K562 (cell line): ENCODE data around the gene CD320. TPM values are rescaled to one million over a fixed set of nuclear protein-coding genes. Genes with fewer than 3 reads are reported as not detected.
A peak's percentile ranks its signal among the peaks of the same experiment; 100 is the strongest.
"Not testable (repeated sequence)": the region's sequence is repeated elsewhere in the genome, so short reads cannot be mapped to it uniquely, and the experiment has no call there.

ENCODE experiments used
- ATAC-seq: fragments of 200-7000 bp; cut with Tn5 transposase; 3 replicates; pipeline ENCODE4 v1.9.1; 2020; ENCODE audit warnings: moderate library complexity
- BruUV-seq: library from RNA; stranded (reverse); fragments of 400-500 nt; replicated peaks from 2 replicates; lab custom pipeline; 2021; lab: Mats Ljungman, UMichigan
- CTCF ChIA-PET: fragments of 300-600 bp; formaldehyde crosslinking; extraction: SDS; loops from one replicate; lab custom pipeline; 2021; ENCODE audit warnings: low intra/inter-chr PET ratio; lab: Yijun Ruan, JAX
- POLR2A ChIA-PET: fragments of 300-600, 350-650 bp; sonication (Branson Sonifier 250); formaldehyde crosslinking; extraction: SDS; loops from one replicate; lab custom pipeline; 2021; ENCODE audit warnings: antibody characterized with exemption, inconsistent platforms; lab: Yijun Ruan, JAX
- DNase-seq, 4 experiments: peaks; one replicate each; pipeline versions ENCODE4 v3.0.0 to v3.0.0-alpha.2; 2011 to 2018; ENCODE audit warnings: low spot score in 3 of 4, mixed read lengths in 3 of 4; ENCODE audit errors: extremely low read depth in 1 of 4
- FAIRE-seq: peaks from 2 replicates; lab custom pipeline; 2011; peaks lifted over from hg19 to GRCh38; lab: Jason Lieb, UNC
- H2AFZ ChIP-seq: 2 replicates; pipeline ENCODE4 v1.6.0; 2011; ENCODE audit warnings: low read depth, low read length, control low read depth, inconsistent platforms
- H3K27ac ChIP-seq: fragments of 200-600 bp; 3 replicates; pipeline ENCODE4 v1.8.0; 2011; ENCODE audit warnings: low read depth, mild to moderate bottlenecking, control low read depth, inconsistent platforms, low read length, moderate library complexity, mixed read lengths; ENCODE audit errors: extremely low read depth
- H3K27me3 ChIP-seq, 2 experiments: fragments of 300-600 bp in 1 of 2; 2 replicates in 1 of 2; 3 replicates in 1 of 2; pipeline versions ENCODE4 v1.6.0 to v1.8.0; 2011; ENCODE audit warnings: inconsistent platforms in 2 of 2, low read length in 2 of 2, mild to moderate bottlenecking in 1 of 2, mixed read lengths in 1 of 2, moderate library complexity in 1 of 2; ENCODE audit not compliant: control insufficient read depth in 2 of 2, insufficient read depth in 2 of 2
- H3K36me3 ChIP-seq: fragments of 300-600 bp; 3 replicates; pipeline ENCODE4 v1.8.0; 2011; ENCODE audit warnings: mild to moderate bottlenecking, low read length, inconsistent platforms; ENCODE audit not compliant: control insufficient read depth, insufficient read depth
- H3K4me1 ChIP-seq, 2 experiments: fragments of 200-600 bp in 1 of 2; replicated peaks in 1 of 2; 2 replicates in 1 of 2; 3 replicates in 1 of 2; pipeline versions ENCODE4 v1.5.1 to v1.8.0; 2011; ENCODE audit warnings: inconsistent platforms in 2 of 2, low read length in 2 of 2, mild to moderate bottlenecking in 1 of 2, mixed read lengths in 1 of 2, moderate library complexity in 1 of 2; ENCODE audit not compliant: control insufficient read depth in 2 of 2, insufficient read depth in 2 of 2
- H3K4me2 ChIP-seq: 2 replicates; pipeline ENCODE4 v1.6.1; 2011; ENCODE audit warnings: low read length, control low read depth, inconsistent platforms, mixed read lengths; ENCODE audit not compliant: insufficient read depth
- H3K4me3 ChIP-seq: fragments of 200-600 bp; sonication (generic), shearing (Covaris generic); 2 replicates; pipeline ENCODE4 v1.5.1; 2016; ENCODE audit warnings: control low read depth, inconsistent platforms
- H3K79me2 ChIP-seq: fragments of 200-600 bp; 3 replicates; pipeline ENCODE4 v1.8.0; 2011; ENCODE audit warnings: low read length, inconsistent platforms; ENCODE audit not compliant: control insufficient read depth, insufficient read depth
- H3K9ac ChIP-seq, 2 experiments: 2 replicates each; pipeline versions ENCODE4 v1.6.0 to v1.6.1; 2011; ENCODE audit warnings: low read depth in 2 of 2, low read length in 2 of 2, control low read depth in 1 of 2, inconsistent platforms in 1 of 2, mild to moderate bottlenecking in 1 of 2, mixed read lengths in 1 of 2; ENCODE audit not compliant: insufficient read depth in 1 of 2
- H3K9me1 ChIP-seq: one replicate; pipeline ENCODE4 v1.6.0; 2011; ENCODE audit warnings: inconsistent platforms, mild to moderate bottlenecking, low read length, moderate library complexity; ENCODE audit not compliant: control insufficient read depth, insufficient read depth
- H3K9me3 ChIP-seq: replicated peaks from 2 replicates; pipeline ENCODE4 v1.5.1; 2011; ENCODE audit warnings: low read depth, low read length, inconsistent platforms; ENCODE audit not compliant: control insufficient read depth, insufficient read depth
- H4K20me1 ChIP-seq: replicated peaks from 2 replicates; pipeline ENCODE4 v1.6.1; 2011; ENCODE audit warnings: low read length, inconsistent platforms, mixed read lengths; ENCODE audit not compliant: control insufficient read depth, insufficient read depth
- CTCF ChIP-seq, 3 experiments: IDR thresholded peaks in 2 of 3; conservative IDR thresholded peaks in 1 of 3; 2 replicates each; pipeline ENCODE4 v1.5.1; 2011 to 2012; ENCODE audit warnings: low read length in 3 of 3, mild to moderate bottlenecking in 3 of 3, control low read depth in 2 of 3, improper control_type of control experiment in 1 of 3, inconsistent platforms in 1 of 3, low read depth in 1 of 3, mixed read lengths in 1 of 3, moderate library complexity in 1 of 3; ENCODE audit not compliant: insufficient read depth in 2 of 3
- ZNF384 ChIP-seq: IDR thresholded peaks from 2 replicates; pipeline ENCODE4 v1.6.1; 2012; ENCODE audit warnings: low read depth, low read length, improper control_type of control experiment
- WGBS: fragments of 100-300 bp; shearing (Covaris generic); methylation state at CpG from one replicate; pipeline ENCODE4 v1.1.6; 2016; ENCODE audit warnings: low coverage, mixed read lengths; ENCODE audit not compliant: insufficient coverage; ENCODE audit errors: missing lambda C conversion rate; 5-methylcytosine and 5-hydroxymethylcytosine counted together
- in situ Hi-C: fragments of 300-500 bp; cut with MboI; formaldehyde crosslinking; loops from 4 replicates; pipeline ENCODE4 v1.15.0; 2018; ENCODE audit warnings: inconsistent platforms, mixed read lengths
- intact Hi-C: fragments of 100-400 bp; cut with micrococcal nuclease; formaldehyde crosslinking; loops from 2 replicates; pipeline ENCODE4 v1.14.2; 2022
- polyA plus RNA-seq, 8 experiments: library from polyadenylated mRNA; depleted of rRNA in 4 of 8; stranded (reverse) in 5 of 8; unstranded in 3 of 8; fragments of >200 nt; fragmentation: Nextera tagmentation in 2 of 8; fragmentation: Illumina TruSeq in 1 of 8; extraction: Ambion mirVana in 2 of 8; extraction: Trizol in 1 of 8; gene quantifications; 2 replicates each; pipeline versions ENCODE4 v1.2.1 to v1.2.3, GENCODE V29; 2011 to 2014; ENCODE audit warnings: inconsistent platforms in 1 of 8, missing spikeins in 1 of 8
- total RNA-seq, 7 experiments: library from RNA; depleted of rRNA in 6 of 7; stranded (reverse); fragments of >200 nt in 6 of 7; fragmentation: Illumina TruSeq in 2 of 7; extraction: Trizol in 2 of 7; gene quantifications; 2 replicates each; pipeline versions ENCODE4 v1.2.1 to v1.2.3, GENCODE V29; 2011 to 2021; ENCODE audit warnings: low replicate concordance in 1 of 7

The CD320 gene
- total and polyA plus RNA-seq, 9 of the 15 experiments (the other 6 are each of a cell fraction or from before 2014, with no cell fraction given), result 0.45 to 94.5 (median 34.4) TPM

GRCh38 chr19:8318835-8319234 is 10.7 kb upstream of the CD320 start:
- intact Hi-C loops, H3K27me3 ChIP-seq, FAIRE-seq, H3K27ac ChIP-seq, H3K9ac ChIP-seq, H3K9me3 ChIP-seq, BruUV-seq, H2AFZ ChIP-seq, H3K9me1 ChIP-seq, in situ Hi-C loops, H3K4me2 ChIP-seq, CTCF ChIA-PET, H3K4me3 ChIP-seq, ATAC-seq: not testable (repeated sequence)
- DNase-seq, result peak in 3 of 4 experiments; percentile 8 to 22 (median 21)
- POLR2A ChIA-PET, result interaction anchor here (0.9 to 1.3 kb wide), 2 partner anchors 12 to 14 kb away, joined by 3 read pairs; no protein-coding TSS in a partner anchor
- peak; percentile 55; the same call in 1 of the 2 replicates for TF ChIP-seq ZNF384
- peak in 1 of 3 experiments; percentile 23; a peak in 1 of 6 replicates for TF ChIP-seq CTCF (IDR thresholded peaks at IDR 0.05 in 2 of 3, conservative IDR thresholded peaks at IDR 0.05 in 1 of 3; ENCODE audit: insufficient read depth in 2 of 3, low read depth in 1 of 3, low read length in 3 of 3)
- peaks cover 19% of the 10 kb centered on the region; the same call in 1 of the 2 replicates for H4K20me1 ChIP-seq
- H3K79me2 ChIP-seq, result peaks cover 48% of the 10 kb centered on the region
- WGBS, result 84% methylated on average over 6 of the region's 9 CpGs
- H3K36me3 ChIP-seq, result peaks cover 65% of the 10 kb centered on the region
- peaks cover 14 to 18% of the 10 kb centered on the region in 2 experiments for H3K4me1 ChIP-seq
